H7 (cell line): ENCODE data around the gene ACE. TPM values are rescaled to one million over a fixed set of nuclear protein-coding genes. Genes with fewer than 3 reads are reported as not detected.

ENCODE experiments used
- DNase-seq: peaks from one replicate; pipeline ENCODE4 v3.0.0; 2012
- H3K27me3 ChIP-seq: 2 replicates; pipeline ENCODE4 v1.6.0; 2011; ENCODE audit warnings: mild to moderate bottlenecking, low read length; ENCODE audit not compliant: control insufficient read depth, insufficient read depth
- H3K36me3 ChIP-seq: replicated peaks from 2 replicates; pipeline ENCODE4 v1.5.1; 2011; ENCODE audit warnings: low read length; ENCODE audit not compliant: control insufficient read depth, insufficient read depth
- H3K4me3 ChIP-seq: 2 replicates; pipeline ENCODE4 v1.5.1; 2011; ENCODE audit warnings: low read depth, mild to moderate bottlenecking, control low read depth, low read length, moderate library complexity; ENCODE audit not compliant: insufficient read depth
- total RNA-seq: library from RNA; depleted of rRNA; stranded (reverse); fragments of >200 nt; shearing (Covaris generic); gene quantifications from 2 replicates; pipeline ENCODE4 v1.2.3, GENCODE V29; 2014

The ACE gene
- total RNA-seq, 1 experiment from 2014 or later = 4.6 TPM

GRCh38 chr17:63439687-63440086, 37.2 kb upstream of the ACE start:
- no peak overlapping the region for H3K4me3 ChIP-seq
- DNase-seq = no peak
- no peaks in the 10 kb centered on the region for H3K36me3 ChIP-seq
- H3K27me3 ChIP-seq = no peaks in the 10 kb centered on the region

GRCh38 chr17:63440127-63440769, 36.6 kb upstream of the ACE start:
- Histone ChIP-seq H3K4me3 (no peak overlapping the region), H3K36me3 (no peaks in the 10 kb centered on the region), H3K27me3 (no peaks in the 10 kb centered on the region)
- peak; percentile 80 for DNase-seq

- no peaks in the 10 kb centered on the region for H3K36me3 ChIP-seq
- DNase-seq = no peak
- H3K4me3 ChIP-seq = no peak overlapping the region
- H3K27me3 ChIP-seq = no peaks in the 10 kb centered on the region
These were observed 36.0 kb upstream of the ACE start for GRCh38 chr17:63440770-63441335.

- Histone ChIP-seq H3K36me3 (no peaks in the 10 kb centered on the region), H3K27me3 (no peaks in the 10 kb centered on the region), H3K4me3 (no peak overlapping the region)
- no peak for DNase-seq
These were observed 35.2 kb upstream of the ACE start for GRCh38 chr17:63441654-63442053.

GRCh38 chr17:63442074-63442473, 34.8 kb upstream of the ACE start:
- DNase-seq = no peak
- Histone ChIP-seq H3K36me3 (no peaks in the 10 kb centered on the region), H3K27me3 (no peaks in the 10 kb centered on the region), H3K4me3 (no peak overlapping the region)

GRCh38 chr17:63442549-63443035, 34.3 kb upstream of the ACE start:
- Histone ChIP-seq H3K4me3 (no peak overlapping the region), H3K36me3 (no peaks in the 10 kb centered on the region)
- DNase-seq = peak; percentile 79

GRCh38 chr17:63443053-63443452, 33.8 kb upstream of the ACE start:
- Histone ChIP-seq H3K36me3 (no peaks in the 10 kb centered on the region), H3K27me3 (no peaks in the 10 kb centered on the region), H3K4me3 (no peak overlapping the region)
- no peak for DNase-seq

More at GRCh38 chr17:63442549-63443035, 34.3 kb upstream of the ACE start:
- H3K27me3 ChIP-seq = no peaks in the 10 kb centered on the region

GRCh38 chr17:63444457-63444856, 32.4 kb upstream of the ACE start:
- Histone ChIP-seq H3K27me3 (no peaks in the 10 kb centered on the region), H3K4me3 (no peak overlapping the region), H3K36me3 (no peaks in the 10 kb centered on the region)
- DNase-seq = no peak

GRCh38 chr17:63445065-63445464, 31.8 kb upstream of the ACE start:
- H3K4me3 ChIP-seq = peak overlapping the region; percentile 54
- no peak for DNase-seq
- H3K27me3 ChIP-seq = no peaks in the 10 kb centered on the region
- H3K36me3 ChIP-seq = no peaks in the 10 kb centered on the region

GRCh38 chr17:63445571-63445953, 31.3 kb upstream of the ACE start:
- peak; percentile 93 for DNase-seq
- H3K4me3 ChIP-seq = peak overlapping the region; percentile 54
- H3K36me3 ChIP-seq = no peaks in the 10 kb centered on the region
- H3K27me3 ChIP-seq = no peaks in the 10 kb centered on the region

GRCh38 chr17:63445954-63446752, 30.7 kb upstream of the ACE start, which contains the start of gene CYB561:
CYB561 (minus strand) TSS chr17:63446306; CDS start chr17:63437547, 8,759 bp downstream.
- Histone ChIP-seq H3K27me3 (no peaks in the 10 kb centered on the region), H3K4me3 (peak within 1 kb of the TSS; percentile 54), H3K36me3 (no peaks in the 10 kb centered on the region)
- peak; percentile 98 for DNase-seq

- Histone ChIP-seq H3K36me3 (no peaks in the 10 kb centered on the region), H3K27me3 (no peaks in the 10 kb centered on the region), H3K4me3 (peak overlapping the region; percentile 48)
- peak; percentile 89 for DNase-seq
These were observed 29.9 kb upstream of the ACE start for GRCh38 chr17:63446753-63447470.

- DNase-seq = peak; percentile 67
- H3K36me3 ChIP-seq = no peaks in the 10 kb centered on the region
- H3K4me3 ChIP-seq = no peak overlapping the region
- no peaks in the 10 kb centered on the region for H3K27me3 ChIP-seq
These were observed 29.3 kb upstream of the ACE start for GRCh38 chr17:63447471-63448009.

GRCh38 chr17:63448655-63449054, 28.2 kb upstream of the ACE start:
- no peaks in the 10 kb centered on the region for H3K27me3 ChIP-seq
- no peak overlapping the region for H3K4me3 ChIP-seq
- DNase-seq = peak; percentile 58
- no peaks in the 10 kb centered on the region for H3K36me3 ChIP-seq
